GM21576 (cell line): ENCODE data around the gene GMDS.

ENCODE experiments used
- ATAC-seq: cut with Tn5 transposase; IDR thresholded peaks from one replicate; pipeline ENCODE4 v1.9.1; 2021; ENCODE audit warnings: mild to moderate bottlenecking, moderate library complexity; ENCODE audit not compliant: unreplicated experiment

The GMDS gene

GRCh38 chr6:2182251-2182650 lies 63.2 kb downstream of the GMDS start:
- ATAC-seq, result no peak

- no peak for ATAC-seq
These were observed 63.8 kb downstream of the GMDS start for GRCh38 chr6:2181567-2181966.

- ATAC-seq, result no peak
These were observed 65.5 kb downstream of the GMDS start for GRCh38 chr6:2179950-2180349.

- no peak for ATAC-seq
These were observed 66.2 kb downstream of the GMDS start for GRCh38 chr6:2179241-2179640.

- no peak for ATAC-seq
These were observed 67.3 kb downstream of the GMDS start for GRCh38 chr6:2178125-2178524.

GRCh38 chr6:2175825-2176224 lies 69.6 kb downstream of the GMDS start:
- no peak for ATAC-seq

- no peak for ATAC-seq
These were observed 72.0 kb downstream of the GMDS start for GRCh38 chr6:2173203-2173961.

GRCh38 chr6:2171728-2172127 lies 73.7 kb downstream of the GMDS start:
- no peak for ATAC-seq

GRCh38 chr6:2168480-2168879 lies 76.9 kb downstream of the GMDS start:
- ATAC-seq, result no peak

- ATAC-seq, result no peak
These were observed 78.7 kb downstream of the GMDS start for GRCh38 chr6:2166717-2167116.

- ATAC-seq, result no peak
These were observed 80.1 kb downstream of the GMDS start for GRCh38 chr6:2165286-2165685.

- no peak for ATAC-seq
These were observed 80.9 kb downstream of the GMDS start for GRCh38 chr6:2164481-2164880.

- ATAC-seq, result no peak
These were observed 83.3 kb downstream of the GMDS start for GRCh38 chr6:2162079-2162445.

GRCh38 chr6:2158596-2159271 lies 86.7 kb downstream of the GMDS start:
- ATAC-seq, result no peak

- ATAC-seq, result no peak
These were observed 87.8 kb downstream of the GMDS start for GRCh38 chr6:2157441-2158127.

- no peak for ATAC-seq
These were observed 90.2 kb downstream of the GMDS start for GRCh38 chr6:2155206-2155605.

- ATAC-seq, result no peak
These were observed 95.9 kb downstream of the GMDS start for GRCh38 chr6:2149361-2150006.

GRCh38 chr6:2148748-2149147 lies 96.7 kb downstream of the GMDS start:
- ATAC-seq, result no peak

- no peak for ATAC-seq
These were observed 97.5 kb downstream of the GMDS start for GRCh38 chr6:2147766-2148448.

GRCh38 chr6:2147261-2147660 lies 98.1 kb downstream of the GMDS start:
- no peak for ATAC-seq

GRCh38 chr6:2144210-2144609 lies 101.2 kb downstream of the GMDS start:
- no peak for ATAC-seq
